HG02938 (cell line): ENCODE measurements around the gene TACC3.

Source experiments
- ATAC-seq: cut with Tn5 transposase; IDR thresholded peaks from one replicate; pipeline ENCODE4 v1.9.1; 2021; ENCODE audit warnings: mild to moderate bottlenecking, moderate library complexity; ENCODE audit not compliant: unreplicated experiment

Gene TACC3

DNA sequence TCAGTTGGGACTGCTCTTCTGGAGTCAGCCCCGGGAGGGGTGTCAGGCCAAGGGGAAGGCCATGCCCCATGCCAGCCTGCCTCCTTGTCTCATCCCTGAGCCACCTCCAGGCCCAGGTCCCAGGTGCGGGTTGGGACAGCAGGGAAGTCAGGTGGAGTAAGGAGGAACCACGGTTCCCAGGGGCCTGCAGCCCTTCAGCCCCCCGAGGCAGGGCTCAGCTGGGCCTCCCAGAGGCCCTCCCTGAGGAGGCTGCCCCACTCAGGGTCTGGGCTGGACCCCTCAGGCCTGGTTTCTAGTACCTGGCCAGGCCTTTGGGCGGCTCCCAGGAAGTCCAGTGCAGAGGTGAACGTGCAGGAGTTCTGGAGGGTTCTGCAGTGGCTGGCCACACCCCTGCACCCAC is 48.4 kb downstream of the TACC3 start:
- no peak for ATAC-seq

- no peak for ATAC-seq
These were observed 48.9 kb downstream of the TACC3 start for GRCh38 chr4:1770245-1770644.

- ATAC-seq = no peak
These were observed 49.5 kb downstream of the TACC3 start for GRCh38 chr4:1770791-1771231.

GRCh38 chr4:1771555-1772305 is 50.4 kb downstream of the TACC3 start:
- no peak for ATAC-seq

- ATAC-seq = no peak
These were observed 51.7 kb downstream of the TACC3 start for GRCh38 chr4:1772853-1773538.

- ATAC-seq = no peak
These were observed 52.4 kb downstream of the TACC3 start for GRCh38 chr4:1773754-1774153.

DNA sequence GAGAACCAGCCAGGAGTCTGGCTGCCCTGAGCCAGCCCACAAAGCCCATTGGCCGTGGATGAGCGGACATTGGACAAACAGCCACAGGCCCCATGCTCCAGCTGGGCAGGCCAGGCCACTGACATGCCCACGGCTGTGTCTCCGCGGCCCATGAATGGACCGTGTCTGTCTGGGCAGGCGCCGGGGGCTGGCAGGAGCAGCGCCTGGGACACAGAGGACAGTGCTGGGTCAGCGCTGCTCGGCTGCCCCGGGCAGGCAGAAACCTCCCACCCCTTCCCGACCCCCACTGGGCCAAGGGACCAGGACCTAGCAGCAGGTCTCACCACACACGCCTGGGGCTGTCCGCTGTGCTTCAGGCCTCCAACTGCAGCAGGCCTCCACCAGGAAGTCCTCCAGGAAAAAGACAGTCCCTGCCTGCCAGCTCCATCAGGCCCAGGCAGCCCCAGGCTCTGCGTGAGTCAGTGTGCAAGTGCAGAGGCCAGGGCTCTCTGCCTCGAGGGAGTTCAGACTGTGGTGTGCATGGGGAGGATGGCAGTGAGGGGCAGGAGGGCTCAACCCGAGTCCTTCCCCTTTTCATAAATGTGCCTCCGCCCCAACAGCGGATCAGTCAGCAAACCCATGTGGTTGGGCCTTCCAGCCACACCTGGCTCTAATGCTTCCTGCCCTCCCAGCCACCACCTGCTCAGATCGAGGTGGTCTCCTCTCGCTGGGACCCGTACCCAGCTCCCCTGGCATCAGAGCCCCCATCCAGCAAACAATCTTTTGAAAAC is 54.6 kb downstream of the TACC3 start:
- no peak for ATAC-seq

GRCh38 chr4:1776521-1777161 is 55.3 kb downstream of the TACC3 start:
- ATAC-seq = no peak

- no peak for ATAC-seq
These were observed 56.7 kb downstream of the TACC3 start for GRCh38 chr4:1777822-1778641.

GRCh38 chr4:1778642-1779392 is 57.5 kb downstream of the TACC3 start:
- no peak for ATAC-seq

GRCh38 chr4:1779588-1780382 is 58.5 kb downstream of the TACC3 start:
- ATAC-seq = no peak

DNA sequence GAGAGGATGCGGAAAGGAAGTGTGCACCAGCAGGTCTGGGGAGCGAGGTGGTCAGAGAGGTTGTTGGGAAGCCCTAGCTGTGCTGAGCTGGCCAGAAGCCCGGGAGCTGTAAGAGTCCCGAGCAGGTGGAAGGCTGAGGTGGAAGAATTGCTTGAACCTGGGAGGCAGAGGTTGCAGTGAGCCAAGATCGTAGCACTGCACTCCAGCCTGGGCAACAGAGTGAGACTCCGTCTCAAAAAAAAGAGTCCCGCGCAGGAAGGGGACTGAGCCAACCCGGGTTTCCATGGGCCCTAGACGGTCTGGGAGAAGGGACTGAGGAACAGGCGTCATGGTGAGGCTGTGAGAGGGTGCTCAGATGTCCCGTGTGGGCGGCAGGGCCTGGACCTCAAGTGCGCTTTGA is 59.1 kb downstream of the TACC3 start:
- no peak for ATAC-seq

DNA sequence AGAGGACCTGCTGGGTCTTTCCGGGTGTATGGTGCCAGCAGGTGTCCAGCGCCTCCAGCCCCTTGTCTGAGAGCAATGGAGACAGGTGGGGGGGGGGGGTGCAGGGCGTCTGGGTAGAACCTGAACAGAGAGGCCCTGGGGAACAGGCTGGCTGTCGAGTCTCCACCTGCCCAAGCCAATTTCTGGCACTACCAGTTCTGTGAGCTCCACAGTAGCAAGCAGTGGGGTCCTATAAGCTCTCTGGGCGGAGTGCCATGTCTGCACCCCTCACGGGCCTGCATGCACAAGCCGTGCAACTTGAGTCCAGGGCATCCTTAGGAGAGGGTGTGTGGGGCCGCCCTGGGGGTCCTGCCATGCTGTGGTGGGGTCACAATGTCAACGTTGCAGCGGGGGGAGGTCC is 61.7 kb downstream of the TACC3 start:
- ATAC-seq = no peak

DNA sequence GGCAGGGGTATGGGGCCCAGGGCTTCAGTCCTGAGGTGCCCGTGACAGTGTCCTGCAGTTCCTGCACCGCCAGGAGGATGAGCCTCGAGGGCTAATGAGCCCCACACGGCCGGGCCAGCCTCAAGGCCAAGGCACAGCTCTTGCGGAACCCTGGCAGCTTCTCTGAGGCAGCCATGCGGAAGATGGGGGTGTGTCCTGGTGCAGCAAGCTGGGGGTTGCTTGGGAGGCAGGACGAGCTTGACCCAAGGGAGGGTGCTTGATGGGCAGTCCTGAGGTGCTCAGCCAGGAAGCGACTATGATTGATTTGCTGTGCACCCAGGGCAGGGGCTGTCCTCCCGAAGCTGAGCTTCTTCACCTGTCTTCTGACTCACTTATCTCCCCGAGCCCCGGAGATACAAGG is 62.6 kb downstream of the TACC3 start:
- no peak for ATAC-seq

- ATAC-seq = no peak
These were observed 63.1 kb downstream of the TACC3 start for GRCh38 chr4:1784395-1784788.

GRCh38 chr4:1784789-1785591 is 63.7 kb downstream of the TACC3 start:
- no peak for ATAC-seq

DNA sequence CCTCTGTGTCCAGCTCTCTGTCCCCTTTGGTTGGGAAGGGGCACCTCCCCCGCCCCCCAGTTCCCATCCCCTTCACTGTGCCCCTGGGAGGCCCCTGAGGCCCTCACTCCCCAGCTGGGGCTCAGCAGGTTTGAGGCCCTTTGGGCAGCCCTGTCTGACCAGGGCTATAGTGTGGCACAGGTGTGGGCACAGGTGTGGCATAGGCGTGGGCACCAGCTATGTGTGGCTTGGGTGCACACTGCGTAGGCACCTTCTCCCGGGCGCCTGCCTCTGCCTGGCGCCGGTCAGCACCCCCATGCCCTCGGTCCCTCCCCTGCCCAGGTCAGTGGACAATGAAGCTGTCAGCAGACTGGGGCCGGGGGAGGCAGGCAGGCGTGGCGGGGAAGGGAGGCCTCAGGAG is 64.3 kb downstream of the TACC3 start:
- no peak for ATAC-seq
